ENCODE results near the gene ILKAP.

The ILKAP gene

GRCh38 chr2:238133499-238134392 lies 69.7 kb downstream of the ILKAP start:
- DNase-seq = no peak

GRCh38 chr2:238132463-238133450 lies 70.7 kb downstream of the ILKAP start:
- DNase-seq = no peak

GRCh38 chr2:238131761-238132462 lies 71.6 kb downstream of the ILKAP start:
- no peak for DNase-seq

- no peak for DNase-seq
Measured at GRCh38 chr2:238130696-238131628, 72.5 kb downstream of the ILKAP start.

- no peak for DNase-seq
Measured at GRCh38 chr2:238130111-238130695, 73.3 kb downstream of the ILKAP start.

GRCh38 chr2:238129166-238130010 lies 74.1 kb downstream of the ILKAP start:
- DNase-seq = no peak

GRCh38 chr2:238128534-238129001 lies 74.9 kb downstream of the ILKAP start:
- DNase-seq = no peak

GRCh38 chr2:238128061-238128440 lies 75.4 kb downstream of the ILKAP start:
- no peak for DNase-seq

GRCh38 chr2:238127165-238128060 lies 76.1 kb downstream of the ILKAP start:
- no peak for DNase-seq

- no peak for DNase-seq
Measured at GRCh38 chr2:238126775-238127164, 76.7 kb downstream of the ILKAP start.

GRCh38 chr2:238126338-238126737 lies 77.2 kb downstream of the ILKAP start:
- DNase-seq = no peak

- no peak for DNase-seq
Measured at GRCh38 chr2:238125127-238125885, 78.2 kb downstream of the ILKAP start.

GRCh38 chr2:238124488-238125126 lies 78.9 kb downstream of the ILKAP start:
- DNase-seq = no peak

- DNase-seq = no peak
Measured at GRCh38 chr2:238123991-238124470, 79.5 kb downstream of the ILKAP start.

GRCh38 chr2:238123218-238123971 lies 80.1 kb downstream of the ILKAP start:
- DNase-seq = no peak

GRCh38 chr2:238122287-238123217 lies 80.9 kb downstream of the ILKAP start:
- DNase-seq = no peak
